Neuronal stem cell (in vitro differentiated cells): ENCODE data around the gene PVR.

Experiments used
- DNase-seq: peaks from one replicate; pipeline ENCODE4 v3.0.0-alpha.2; 2013; ENCODE audit warnings: low spot score
- H2AFZ ChIP-seq: one replicate; pipeline ENCODE4 v1.6.1; 2013; ENCODE audit warnings: mild to moderate bottlenecking, low read length, inconsistent platforms
- H2AK5ac ChIP-seq: 2 replicates; pipeline ENCODE4 v1.6.1; 2013; ENCODE audit warnings: low read depth, mild to moderate bottlenecking, inconsistent platforms, low read length, moderate library complexity, mixed read lengths
- H2BK120ac ChIP-seq: 2 replicates; pipeline ENCODE4 v1.6.1; 2013; ENCODE audit warnings: low read depth, mild to moderate bottlenecking, inconsistent platforms, low read length, moderate library complexity, mixed read lengths
- H2BK12ac ChIP-seq: one replicate; pipeline ENCODE4 v1.6.1; 2013; ENCODE audit warnings: low read length, inconsistent platforms
- H2BK15ac ChIP-seq: 2 replicates; pipeline ENCODE4 v1.6.1; 2013; ENCODE audit warnings: mild to moderate bottlenecking, low read length, inconsistent platforms, mixed read lengths
- H2BK5ac ChIP-seq: one replicate; pipeline ENCODE4 v1.6.1; 2013; ENCODE audit warnings: inconsistent platforms, mild to moderate bottlenecking, low read length, moderate library complexity
- H3K14ac ChIP-seq: one replicate; pipeline ENCODE4 v1.6.1; 2013; ENCODE audit warnings: low read length, inconsistent platforms
- H3K18ac ChIP-seq: 2 replicates; pipeline ENCODE4 v1.6.1; 2013; ENCODE audit warnings: low read length, inconsistent platforms
- H3K23ac ChIP-seq: 2 replicates; pipeline ENCODE4 v1.6.1; 2013; ENCODE audit warnings: low read depth, mild to moderate bottlenecking, mixed read lengths, low read length, inconsistent platforms; ENCODE audit not compliant: poor library complexity
- H3K27ac ChIP-seq: replicated peaks from 3 replicates; pipeline ENCODE4 v1.5.1; 2013; ENCODE audit warnings: low read length, inconsistent platforms
- H3K27me3 ChIP-seq, 3 experiments: 2 replicates each; pipeline ENCODE4 v1.6.1; 2013; ENCODE audit warnings: low read length in 3 of 3, mild to moderate bottlenecking in 2 of 3, inconsistent platforms in 1 of 3, low read depth in 1 of 3, mixed read lengths in 1 of 3, moderate library complexity in 1 of 3; ENCODE audit not compliant: control insufficient read depth in 3 of 3, insufficient read depth in 3 of 3
- H3K36me3 ChIP-seq, 2 donors: replicated peaks in 1 of 2; 2 replicates each; pipeline ENCODE4 v1.6.1; 2013; ENCODE audit warnings: low read length in 2 of 2; ENCODE audit not compliant: control insufficient read depth in 2 of 2, insufficient read depth in 2 of 2
- H3K4ac ChIP-seq: 2 replicates; pipeline ENCODE4 v1.6.1; 2013; ENCODE audit warnings: inconsistent platforms, mild to moderate bottlenecking, low read length, moderate library complexity
- H3K4me1 ChIP-seq, 2 donors: 1 replicate in 1 of 2; 2 replicates in 1 of 2; pipeline ENCODE4 v1.6.1; 2013; ENCODE audit warnings: low read length in 2 of 2, low read depth in 1 of 2; ENCODE audit not compliant: control insufficient read depth in 2 of 2, insufficient read depth in 1 of 2
- H3K4me2 ChIP-seq: one replicate; pipeline ENCODE4 v1.6.1; 2013; ENCODE audit warnings: mild to moderate bottlenecking, low read length, inconsistent platforms; ENCODE audit not compliant: insufficient read depth, poor library complexity, severe bottlenecking
- H3K4me3 ChIP-seq, 2 donors: 2 replicates each; pipeline ENCODE4 v1.5.1; 2013; ENCODE audit warnings: low read length in 2 of 2, mild to moderate bottlenecking in 2 of 2, inconsistent platforms in 1 of 2, moderate library complexity in 1 of 2
- H3K79me1 ChIP-seq: one replicate; pipeline ENCODE4 v1.6.1; 2013; ENCODE audit warnings: low read depth, mild to moderate bottlenecking, inconsistent platforms, low read length, moderate library complexity
- H3K9ac ChIP-seq: one replicate; pipeline ENCODE4 v1.6.1; 2013; ENCODE audit warnings: mild to moderate bottlenecking, low read depth, low read length, inconsistent platforms; ENCODE audit not compliant: poor library complexity
- H3K9me3 ChIP-seq, 2 donors: replicated peaks in 1 of 2; 2 replicates each; pipeline versions ENCODE3 to v1.6.1; 2013; ENCODE audit warnings: low read length in 2 of 2, mild to moderate bottlenecking in 2 of 2, inconsistent platforms in 1 of 2, low read depth in 1 of 2, mixed read lengths in 1 of 2, moderate library complexity in 1 of 2; ENCODE audit not compliant: control insufficient read depth in 2 of 2, insufficient read depth in 1 of 2
- H4K8ac ChIP-seq: one replicate; pipeline ENCODE4 v1.6.1; 2013; ENCODE audit warnings: low read depth, mild to moderate bottlenecking, inconsistent platforms, low read length, moderate library complexity
- H4K91ac ChIP-seq: one replicate; pipeline ENCODE4 v1.6.1; 2013; ENCODE audit warnings: low read length, low read depth, mild to moderate bottlenecking, inconsistent platforms; ENCODE audit not compliant: poor library complexity
- WGBS, 2 donors: extraction: QIAGEN DNeasy Blood & Tissue Kit; methylation state at CpG; one replicate each; pipeline ENCODE4 v1.1.7; 2013; ENCODE audit warnings: missing lambda C conversion rate in 2 of 2, mixed read lengths in 1 of 2; ENCODE audit not compliant: insufficient read length in 2 of 2, insufficient replicate concordance in 1 of 2; ENCODE audit errors: extremely low coverage in 2 of 2; 5-methylcytosine and 5-hydroxymethylcytosine counted together

PVR gene

DNA sequence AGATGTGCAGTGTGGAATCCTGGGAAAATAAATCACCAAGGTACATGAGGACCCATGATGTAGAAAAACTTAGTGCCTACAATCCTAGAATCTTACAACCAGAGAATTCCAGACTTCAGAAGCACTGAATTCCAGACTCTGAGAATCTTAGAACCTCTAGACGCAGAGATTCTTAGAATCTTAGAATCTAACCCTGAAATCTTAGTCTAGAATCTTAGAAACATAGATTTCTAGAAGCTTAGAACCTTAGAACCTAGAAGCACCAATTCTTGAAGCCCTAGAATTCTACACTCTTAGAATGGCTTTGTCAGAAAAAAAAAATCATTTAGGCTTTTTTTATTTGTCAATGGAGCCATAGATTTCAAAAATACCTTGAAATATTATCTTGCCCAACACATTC, 61.3 kb downstream of the PVR start:
- H3K4ac ChIP-seq: no peak overlapping the region
- H3K9me3 ChIP-seq: no peaks in the 10 kb centered on the region
- no peak overlapping the region for H3K4me2 ChIP-seq
- no peak overlapping the region for H3K18ac ChIP-seq
- no peak overlapping the region for H3K23ac ChIP-seq
- no peak overlapping the region for H2AK5ac ChIP-seq
- no peak overlapping the region for H2BK15ac ChIP-seq
- H2BK5ac ChIP-seq: no peak overlapping the region
- no peak overlapping the region for H4K8ac ChIP-seq
- no peak overlapping the region for H3K14ac ChIP-seq
- H3K27me3 ChIP-seq: peaks cover 0 to 6% (median 0%) of the 10 kb centered on the region in 3 experiments
- H2AFZ ChIP-seq: no peak overlapping the region
- no peak overlapping the region for H2BK12ac ChIP-seq
- H3K4me1 ChIP-seq: no peaks in the 10 kb centered on the region
- H3K9ac ChIP-seq: no peak overlapping the region
- no peak overlapping the region for H2BK120ac ChIP-seq
- DNase-seq: no peak
- no peaks in the 10 kb centered on the region for H3K36me3 ChIP-seq
- H3K4me3 ChIP-seq: no peak overlapping the region
- no peaks in the 10 kb centered on the region for H3K79me1 ChIP-seq
- H4K91ac ChIP-seq: no peak overlapping the region
- no CpG with 5 or more reads among the region's 1 CpG for WGBS, 2 donors
- H3K27ac ChIP-seq: no peak overlapping the region

DNA sequence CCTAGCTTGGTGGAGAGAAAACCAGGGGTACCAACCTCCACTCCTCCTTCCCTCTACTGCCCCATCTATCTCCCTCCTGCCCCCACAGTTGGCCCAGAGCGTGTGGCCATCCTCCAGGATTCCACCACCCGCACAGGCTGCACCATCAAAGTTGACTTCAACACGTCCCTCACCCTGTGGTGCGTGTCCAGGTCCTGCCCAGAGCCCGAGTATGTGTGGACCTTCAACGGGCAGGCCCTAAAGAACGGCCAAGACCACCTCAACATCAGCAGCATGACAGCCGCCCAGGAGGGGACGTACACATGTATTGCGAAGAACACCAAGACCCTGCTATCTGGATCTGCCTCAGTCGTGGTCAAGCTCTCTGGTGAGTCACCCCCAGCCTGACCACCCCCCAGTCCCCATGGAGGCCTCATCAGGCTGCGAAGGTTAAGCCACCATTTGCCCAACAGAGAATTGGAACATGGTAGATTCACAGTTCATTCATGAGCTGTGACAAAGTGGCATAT, 61.8 kb downstream of the PVR start:
- H3K4me2 ChIP-seq: no peak overlapping the region
- H3K27me3 ChIP-seq: peaks cover 0 to 6% (median 0%) of the 10 kb centered on the region in 3 experiments
- H3K27ac ChIP-seq: no peak overlapping the region
- no peak overlapping the region for H4K91ac ChIP-seq
- DNase-seq: no peak
- peak overlapping the region; percentile 52 for H3K9ac ChIP-seq
- no peak overlapping the region for H3K18ac ChIP-seq
- no peak overlapping the region for H3K23ac ChIP-seq
- peak overlapping the region in 1 of 2 donors; percentile 35 for H3K4me3 ChIP-seq
- H2AFZ ChIP-seq: no peak overlapping the region
- no peak overlapping the region for H2BK5ac ChIP-seq
- H2BK12ac ChIP-seq: no peak overlapping the region
- no peaks in the 10 kb centered on the region for H3K4me1 ChIP-seq
- H3K4ac ChIP-seq: no peak overlapping the region
- no CpG with 5 or more reads among the region's 12 CpGs for WGBS, 2 donors
- no peaks in the 10 kb centered on the region for H3K79me1 ChIP-seq
- no peaks in the 10 kb centered on the region for H3K36me3 ChIP-seq
- no peaks in the 10 kb centered on the region for H3K9me3 ChIP-seq
- H2AK5ac ChIP-seq: no peak overlapping the region
- no peak overlapping the region for H2BK15ac ChIP-seq
- H3K14ac ChIP-seq: no peak overlapping the region
- H4K8ac ChIP-seq: no peak overlapping the region
- no peak overlapping the region for H2BK120ac ChIP-seq

DNA sequence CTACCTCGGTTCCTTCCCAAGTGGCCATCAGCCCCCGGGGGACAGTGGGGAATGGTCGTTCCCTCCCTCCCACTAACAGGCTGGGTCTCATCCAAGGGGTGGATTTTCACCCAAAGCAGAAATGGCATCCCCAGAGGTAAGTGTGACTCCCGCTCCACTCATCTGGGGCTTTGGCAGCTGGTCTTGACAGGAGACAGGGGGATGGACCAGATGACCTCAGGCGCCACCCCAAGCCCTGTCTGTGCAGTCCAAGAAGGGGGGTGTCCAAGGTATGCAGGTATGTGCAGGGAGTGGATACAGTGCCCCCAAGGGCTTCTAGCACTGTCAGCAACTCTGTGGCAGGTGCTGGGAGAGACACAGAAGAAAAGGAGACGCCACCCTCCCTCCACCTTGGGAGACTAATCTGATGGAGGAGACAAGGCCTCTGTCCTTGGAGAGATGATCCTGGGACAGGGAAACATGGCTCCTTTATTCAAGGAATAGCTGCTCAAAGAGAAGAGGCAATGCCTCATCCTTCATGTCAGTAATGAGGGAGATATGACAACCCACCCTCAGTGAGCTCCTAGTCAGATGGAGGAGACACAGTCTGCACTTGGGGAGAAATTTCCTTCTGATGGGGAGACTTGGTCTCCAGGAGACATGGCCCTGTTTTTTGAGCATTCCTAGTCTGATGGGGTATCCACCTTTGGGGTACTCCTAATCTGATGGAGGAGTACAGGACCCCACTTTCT, 63.0 kb downstream of the PVR start:
- H2AFZ ChIP-seq: no peak overlapping the region
- no peaks in the 10 kb centered on the region for H3K79me1 ChIP-seq
- no peak for DNase-seq
- no peaks in the 10 kb centered on the region for H3K4me1 ChIP-seq
- no CpG with 5 or more reads among the region's 6 CpGs for WGBS, 2 donors
- H4K8ac ChIP-seq: no peak overlapping the region
- H3K9me3 ChIP-seq: no peaks in the 10 kb centered on the region
- H2AK5ac ChIP-seq: no peak overlapping the region
- H3K14ac ChIP-seq: no peak overlapping the region
- H4K91ac ChIP-seq: no peak overlapping the region
- no peaks in the 10 kb centered on the region for H3K36me3 ChIP-seq
- no peak overlapping the region for H3K4me3 ChIP-seq
- H3K18ac ChIP-seq: no peak overlapping the region
- no peak overlapping the region for H3K9ac ChIP-seq
- H3K4ac ChIP-seq: no peak overlapping the region
- H3K27ac ChIP-seq: no peak overlapping the region
- peaks cover 0 to 6% (median 0%) of the 10 kb centered on the region in 3 experiments for H3K27me3 ChIP-seq
- H2BK12ac ChIP-seq: peak overlapping the region; percentile 12
- H2BK5ac ChIP-seq: no peak overlapping the region
- H3K4me2 ChIP-seq: no peak overlapping the region
- no peak overlapping the region for H3K23ac ChIP-seq
- H2BK15ac ChIP-seq: no peak overlapping the region
- no peak overlapping the region for H2BK120ac ChIP-seq

DNA sequence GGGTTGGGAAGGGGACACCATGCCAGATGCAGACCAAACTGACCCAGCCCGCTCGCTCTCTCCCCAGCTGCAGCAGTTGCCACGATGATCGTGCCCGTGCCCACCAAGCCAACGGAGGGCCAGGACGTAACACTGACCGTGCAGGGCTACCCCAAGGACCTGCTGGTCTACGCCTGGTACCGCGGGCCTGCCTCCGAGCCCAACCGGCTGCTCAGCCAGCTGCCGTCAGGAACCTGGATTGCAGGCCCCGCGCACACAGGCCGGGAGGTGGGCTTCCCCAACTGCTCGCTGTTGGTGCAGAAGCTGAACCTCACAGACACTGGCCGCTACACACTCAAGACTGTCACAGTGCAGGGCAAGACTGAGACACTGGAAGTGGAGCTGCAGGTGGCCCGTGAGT, 64.1 kb downstream of the PVR start:
- H3K79me1 ChIP-seq: no peaks in the 10 kb centered on the region
- no peak overlapping the region for H3K27ac ChIP-seq
- H3K9me3 ChIP-seq: no peaks in the 10 kb centered on the region
- H3K4ac ChIP-seq: peak overlapping the region; percentile 18
- H3K4me3 ChIP-seq: peak overlapping the region in 1 of 2 donors; percentile 43
- peak overlapping the region; percentile 76 for H3K23ac ChIP-seq
- peak overlapping the region; percentile 49 for H2BK5ac ChIP-seq
- no peaks in the 10 kb centered on the region for H3K36me3 ChIP-seq
- H4K8ac ChIP-seq: no peak overlapping the region
- peak overlapping the region; percentile 27 for H3K14ac ChIP-seq
- peak overlapping the region; percentile 86 for H2BK12ac ChIP-seq
- H3K27me3 ChIP-seq: peaks cover 0 to 3% (median 0%) of the 10 kb centered on the region in 3 experiments
- H3K18ac ChIP-seq: peak overlapping the region; percentile 25
- no peak overlapping the region for H3K9ac ChIP-seq
- no peak overlapping the region for H2BK15ac ChIP-seq
- no peaks in the 10 kb centered on the region for H3K4me1 ChIP-seq
- no peak overlapping the region for H2BK120ac ChIP-seq
- WGBS, 2 donors: no CpG with 5 or more reads among the region's 20 CpGs
- no peak overlapping the region for H2AFZ ChIP-seq
- peak overlapping the region; percentile 22 for H4K91ac ChIP-seq
- DNase-seq: no peak
- H3K4me2 ChIP-seq: no peak overlapping the region
- no peak overlapping the region for H2AK5ac ChIP-seq
